ENCODE data around the gene IQCF2. TPM values are rescaled to one million over a fixed set of nuclear protein-coding genes. Genes with fewer than 3 reads are reported as not detected.

The IQCF2 gene
- total and polyA plus RNA-seq, 10 donors: not detected

GRCh38 chr3:51873253-51873766, 11.9 kb downstream of the IQCF2 start:
- Histone ChIP-seq H3K9me3 (no peaks in the 10 kb centered on the region), H3K4me3 (no peak overlapping the region), H3K36me3 (no peaks in the 10 kb centered on the region), H3K27me3 (replicated peaks in 1 of 7) (peaks cover 0 to 40% (median 0%) of the 10 kb centered on the region in 7 donors), H3K4me1 (no peaks in the 10 kb centered on the region), H3K27ac (no peak overlapping the region)
- no peak for TF ChIP-seq CTCF (IDR thresholded peaks at IDR 0.05 in 8 of 11, conservative IDR thresholded peaks at IDR 0.05 in 3 of 11)
- no peak for TF ChIP-seq POLR2AphosphoS5 (IDR thresholded peaks at IDR 0.05)
- no peak for TF ChIP-seq POLR2A (IDR thresholded peaks at IDR 0.05)
- intact Hi-C loops (cut with DNase I; ENCODE audit: low total_unique reads): no loop called here
- 71 to 91% (median 81%) methylated on average over 1 of the region's 1 CpG for WGBS, 5 donors
- no peak for DNase-seq

GRCh38 chr3:51873876-51874275, 12.5 kb downstream of the IQCF2 start:
- Histone ChIP-seq H3K4me3 (no peak overlapping the region), H3K27ac (no peak overlapping the region), H3K9me3 (no peaks in the 10 kb centered on the region), H3K36me3 (no peaks in the 10 kb centered on the region), H3K4me1 (no peaks in the 10 kb centered on the region), H3K27me3 (replicated peaks in 1 of 7) (peaks cover 0 to 39% (median 0%) of the 10 kb centered on the region in 7 donors)
- WGBS, 5 donors: 92 to 98% (median 97%) methylated on average over 10 of the region's 10 CpGs
- intact Hi-C loops (cut with DNase I; ENCODE audit: low total_unique reads): no loop called here
- TF ChIP-seq CTCF (IDR thresholded peaks at IDR 0.05 in 8 of 11, conservative IDR thresholded peaks at IDR 0.05 in 3 of 11) (no peak), POLR2A (IDR thresholded peaks at IDR 0.05) (no peak), POLR2AphosphoS5 (IDR thresholded peaks at IDR 0.05) (no peak)
- DNase-seq: no peak

- TF ChIP-seq CTCF (IDR thresholded peaks at IDR 0.05 in 8 of 11, conservative IDR thresholded peaks at IDR 0.05 in 3 of 11) (no peak), POLR2AphosphoS5 (IDR thresholded peaks at IDR 0.05) (no peak), POLR2A (IDR thresholded peaks at IDR 0.05) (no peak)
- Histone ChIP-seq H3K27ac (no peak overlapping the region), H3K36me3 (no peaks in the 10 kb centered on the region), H3K4me3 (no peak overlapping the region), H3K27me3 (replicated peaks in 1 of 7) (peaks cover 0 to 33% (median 0%) of the 10 kb centered on the region in 7 donors), H3K9me3 (no peaks in the 10 kb centered on the region), H3K4me1 (no peaks in the 10 kb centered on the region)
- WGBS, 5 donors: 72 to 86% (median 82%) methylated on average over 2 of the region's 2 CpGs
- DNase-seq: no peak
- intact Hi-C loops (cut with DNase I; ENCODE audit: low total_unique reads): no loop called here
Measured at GRCh38 chr3:51874411-51874810, 13.0 kb downstream of the IQCF2 start.

- intact Hi-C loops (cut with DNase I; ENCODE audit: low total_unique reads): no loop called here
- WGBS, 5 donors: 55 to 74% (median 60%) methylated on average over 4 of the region's 4 CpGs
- H3K9me3 ChIP-seq: no peaks in the 10 kb centered on the region
- no peak overlapping the region for H3K27ac ChIP-seq
- no peak overlapping the region for H3K4me3 ChIP-seq
- H3K4me1 ChIP-seq: no peaks in the 10 kb centered on the region
- H3K36me3 ChIP-seq: no peaks in the 10 kb centered on the region
- DNase-seq: no peak
- H3K27me3 ChIP-seq (replicated peaks in 1 of 7): peaks cover 0 to 31% (median 0%) of the 10 kb centered on the region in 7 donors
- TF ChIP-seq POLR2A (IDR thresholded peaks at IDR 0.05): no peak
- TF ChIP-seq CTCF (IDR thresholded peaks at IDR 0.05 in 8 of 11, conservative IDR thresholded peaks at IDR 0.05 in 3 of 11): no peak
Measured at GRCh38 chr3:51874889-51875288, 13.5 kb downstream of the IQCF2 start.
